Breast epithelium (tissue), 3 donors: Measurements from ENCODE around the gene RTL3.

Source experiments
- CTCF ChIP-seq, 3 donors: fragments of 450-650 bp; IDR thresholded peaks; one replicate each; pipeline ENCODE4 v1.5.1; 2016 to 2017; ENCODE audit warnings: antibody characterized with exemption in 3 of 3, mild to moderate bottlenecking in 3 of 3, moderate library complexity in 3 of 3
- POLR2A ChIP-seq: fragments of 450-650 bp; IDR thresholded peaks from one replicate; pipeline ENCODE4 v1.6.1; 2016; ENCODE audit warnings: antibody characterized with exemption, mild to moderate bottlenecking, moderate library complexity
- POLR2AphosphoS5 ChIP-seq, 3 donors: sonication (generic); formaldehyde crosslinking; IDR thresholded peaks; one replicate each; pipeline ENCODE4 v1.6.1; 2017; ENCODE audit warnings: antibody characterized with exemption in 3 of 3

GRCh38 chrX:78658845-78659744 is at the start of gene RTL3:
- no peak for TF ChIP-seq CTCF (IDR thresholded peaks at IDR 0.05)
- no peak for TF ChIP-seq POLR2AphosphoS5 (IDR thresholded peaks at IDR 0.05)
- no peak for TF ChIP-seq POLR2A
